HL-60 (cell line): ENCODE results near the gene UBE2M.

Experiments used
- DNase-seq, 2 experiments: peaks; one replicate each; pipeline ENCODE4 v3.0.0-alpha.2; 2010 to 2020; ENCODE audit warnings: low read depth in 1 of 2, low spot score in 1 of 2
- H3K27ac ChIP-seq: fragments of 250-450 bp; sonication (Bioruptor Pico); replicated peaks from 2 replicates; pipeline ENCODE4 v1.5.1; 2020; ENCODE audit warnings: mild to moderate bottlenecking, moderate library complexity
- H3K27me3 ChIP-seq: fragments of 250-450 bp; sonication (Bioruptor Pico); 2 replicates; pipeline ENCODE4 v1.5.1; 2021; ENCODE audit warnings: mild to moderate bottlenecking, moderate library complexity; ENCODE audit not compliant: insufficient read depth, poor library complexity, severe bottlenecking
- H3K4me3 ChIP-seq: replicated peaks from 2 replicates; pipeline ENCODE4 v1.5.1; 2011; ENCODE audit warnings: mild to moderate bottlenecking, control low read depth, low read length; ENCODE audit not compliant: insufficient read depth
- CTCF ChIP-seq: IDR thresholded peaks from one replicate; pipeline ENCODE4 v1.5.1; 2011; ENCODE audit warnings: low read length, control low read depth, inconsistent platforms; ENCODE audit not compliant: insufficient read depth
- GABPA ChIP-seq: IDR thresholded peaks from 2 replicates; pipeline ENCODE4 v1.6.1; 2012; ENCODE audit warnings: low read depth
- POLR2AphosphoS5 ChIP-seq: IDR thresholded peaks from 2 replicates; pipeline ENCODE4 v1.6.1; 2012; ENCODE audit warnings: low read depth
- REST ChIP-seq: IDR thresholded peaks from 2 replicates; pipeline ENCODE4 v1.6.1; 2012; ENCODE audit warnings: low read depth; ENCODE audit not compliant: insufficient replicate concordance
- SPI1 ChIP-seq: IDR thresholded peaks from 2 replicates; pipeline ENCODE4 v1.6.1; 2012; ENCODE audit warnings: low read depth, mild to moderate bottlenecking, borderline replicate concordance

UBE2M gene

GRCh38 chr19:58535857-58536256 is 22.6 kb downstream of the UBE2M start:
- Histone ChIP-seq H3K27me3 (peaks cover 9% of the 10 kb centered on the region), H3K4me3 (no peak overlapping the region), H3K27ac (no peak overlapping the region)
- TF ChIP-seq CTCF (no peak), SPI1 (no peak), REST (no peak), POLR2AphosphoS5 (no peak), GABPA (no peak)
- DNase-seq = no peak

- H3K27ac ChIP-seq = no peak overlapping the region
- no peak overlapping the region for H3K4me3 ChIP-seq
- TF ChIP-seq GABPA = no peak
- TF ChIP-seq CTCF = no peak
- no peak for TF ChIP-seq SPI1
- no peak for TF ChIP-seq POLR2AphosphoS5
- no peak for TF ChIP-seq REST
- DNase-seq = no peak
- no peaks in the 10 kb centered on the region for H3K27me3 ChIP-seq
Measured at GRCh38 chr19:58531034-58531840, 27.2 kb downstream of the UBE2M start.

GRCh38 chr19:58529405-58529804 is 29.0 kb downstream of the UBE2M start:
- Histone ChIP-seq H3K27me3 (no peaks in the 10 kb centered on the region), H3K4me3 (no peak overlapping the region), H3K27ac (no peak overlapping the region)
- no peak for DNase-seq
- TF ChIP-seq POLR2AphosphoS5 (no peak), CTCF (no peak), SPI1 (no peak), REST (no peak), GABPA (no peak)
